AG09309 (cell line): ENCODE results near the gene KCNQ2.

Source experiments
- DNase-seq: peaks from one replicate; pipeline ENCODE4 v3.0.0-alpha.2; 2010; ENCODE audit warnings: low read depth
- H3K4me3 ChIP-seq: 2 replicates; pipeline ENCODE4 v1.5.1; 2011; ENCODE audit warnings: mild to moderate bottlenecking, low read depth, low read length, moderate library complexity; ENCODE audit not compliant: control insufficient read depth
- CTCF ChIP-seq: IDR thresholded peaks from 2 replicates; pipeline ENCODE4 v1.5.1; 2011; ENCODE audit warnings: mild to moderate bottlenecking, low read depth, low read length, inconsistent platforms; ENCODE audit not compliant: insufficient read depth, control insufficient read depth; ENCODE audit errors: missing control alignments

KCNQ2 gene

GRCh38 chr20:63507083-63507743 lies 34.8 kb upstream of the KCNQ2 start:
- no peak overlapping the region for H3K4me3 ChIP-seq
- DNase-seq, result no peak
- TF ChIP-seq CTCF, result no peak

- DNase-seq, result no peak
- no peak overlapping the region for H3K4me3 ChIP-seq
- TF ChIP-seq CTCF, result no peak
These were observed 33.3 kb upstream of the KCNQ2 start for GRCh38 chr20:63505723-63506122.

- no peak overlapping the region for H3K4me3 ChIP-seq
- no peak for TF ChIP-seq CTCF
- no peak for DNase-seq
These were observed 32.8 kb upstream of the KCNQ2 start for GRCh38 chr20:63505281-63505680.

- no peak overlapping the region for H3K4me3 ChIP-seq
- TF ChIP-seq CTCF, result no peak
- DNase-seq, result no peak
These were observed 32.2 kb upstream of the KCNQ2 start for GRCh38 chr20:63504642-63505041.

- no peak overlapping the region for H3K4me3 ChIP-seq
- TF ChIP-seq CTCF, result no peak
- DNase-seq, result no peak
These were observed 31.1 kb upstream of the KCNQ2 start for GRCh38 chr20:63503524-63503923.

- no peak for DNase-seq
- TF ChIP-seq CTCF, result no peak
- no peak overlapping the region for H3K4me3 ChIP-seq
These were observed 30.3 kb upstream of the KCNQ2 start for GRCh38 chr20:63502671-63503172.
